ENCODE measurements around the gene CLTC. TPM values are rescaled to one million over a fixed set of nuclear protein-coding genes. Genes with fewer than 3 reads are reported as not detected.

The CLTC gene
- total RNA-seq, 1 experiment from 2014 or later, result 254 TPM

DNA sequence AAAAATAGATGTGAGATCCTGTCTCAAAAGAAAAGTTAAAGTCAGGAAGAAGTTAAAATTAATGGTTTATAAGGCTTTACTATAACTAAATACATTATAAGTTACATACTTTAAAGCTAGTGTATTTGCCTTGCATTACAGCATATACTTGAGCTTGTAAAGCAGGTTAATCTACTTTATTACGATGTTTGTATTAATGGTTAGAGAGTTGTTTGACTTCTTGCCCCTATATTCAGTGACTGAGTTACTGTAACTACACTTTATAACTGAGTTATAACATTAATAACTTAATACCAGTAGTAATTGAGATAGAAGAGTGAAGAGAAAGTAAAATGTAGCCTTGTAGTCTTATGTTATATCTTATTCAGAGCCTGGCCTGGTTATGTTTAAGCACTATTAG, 22.9 kb downstream of the CLTC start:
- Histone ChIP-seq H3K27ac (ENCODE audit: insufficient read length, low read depth, low read length) (no peak overlapping the region), H2AFZ (ENCODE audit: low read length) (no peak overlapping the region), H2BK12ac (ENCODE audit: insufficient read length, low read depth, low read length) (no peak overlapping the region), H4K20me1 (ENCODE audit: control insufficient read depth, insufficient read depth, insufficient read length) (no peaks in the 10 kb centered on the region), H3K4me2 (ENCODE audit: insufficient read depth, insufficient read length, low read length) (no peak overlapping the region), H3K9me3 (ENCODE audit: control insufficient read depth, low read depth, low read length) (no peaks in the 10 kb centered on the region), H3K56ac (ENCODE audit: insufficient read length, low read depth, low read length) (no peak overlapping the region), H4K5ac (ENCODE audit: insufficient read length, low read depth, low read length) (no peak overlapping the region), H3K4me1 (ENCODE audit: insufficient read depth, low read length) (no peaks in the 10 kb centered on the region), H3K27me3 (ENCODE audit: insufficient read depth, low read length) (no peaks in the 10 kb centered on the region), H4K91ac (ENCODE audit: insufficient read length, low read depth, low read length) (no peak overlapping the region), H2BK120ac (ENCODE audit: low read depth, low read length, poor library complexity, severe bottlenecking) (no peak overlapping the region), H3K9ac (ENCODE audit: extremely low read depth, insufficient read length, low read length) (no peak overlapping the region), H3K23ac (ENCODE audit: insufficient read length, low read depth, low read length) (no peak overlapping the region), H3K79me2 (ENCODE audit: insufficient read depth, low read length) (peaks cover 17% of the 10 kb centered on the region; the same call in 1 of the 2 replicates), H3K14ac (ENCODE audit: insufficient read depth, low read length) (no peak overlapping the region), H2BK20ac (ENCODE audit: low read depth, low read length, poor library complexity, severe bottlenecking) (no peak overlapping the region), H2BK15ac (ENCODE audit: low read depth, low read length) (no peak overlapping the region), H3K79me1 (ENCODE audit: insufficient read depth, low read depth, low read length, poor library complexity, severe bottlenecking) (peaks cover 12% of the 10 kb centered on the region), H3K4ac (ENCODE audit: low read depth, low read length) (no peak overlapping the region), H4K8ac (replicated peaks; ENCODE audit: insufficient read length, low read depth, low read length) (no peak overlapping the region), H2AK5ac (ENCODE audit: insufficient read length, low read length) (no peak overlapping the region), H2BK5ac (ENCODE audit: insufficient read length, low read length) (no peak overlapping the region), H3T11ph (ENCODE audit: low read length) (no peak overlapping the region), H3K23me2 (ENCODE audit: insufficient read length, low read depth, low read length, poor library complexity, severe bottlenecking) (no peaks in the 10 kb centered on the region), H3K18ac (ENCODE audit: insufficient read length, low read depth, low read length) (no peak overlapping the region)
- H3K27ac Mint-ChIP-seq, result peak overlapping the region in 1 of 3 experiments; percentile 73; a peak in 4 of 7 replicates
- DNase-seq, result no peak
- no peaks in the 10 kb centered on the region for H3K9me3 Mint-ChIP-seq
- TF ChIP-seq, protein P1, sequence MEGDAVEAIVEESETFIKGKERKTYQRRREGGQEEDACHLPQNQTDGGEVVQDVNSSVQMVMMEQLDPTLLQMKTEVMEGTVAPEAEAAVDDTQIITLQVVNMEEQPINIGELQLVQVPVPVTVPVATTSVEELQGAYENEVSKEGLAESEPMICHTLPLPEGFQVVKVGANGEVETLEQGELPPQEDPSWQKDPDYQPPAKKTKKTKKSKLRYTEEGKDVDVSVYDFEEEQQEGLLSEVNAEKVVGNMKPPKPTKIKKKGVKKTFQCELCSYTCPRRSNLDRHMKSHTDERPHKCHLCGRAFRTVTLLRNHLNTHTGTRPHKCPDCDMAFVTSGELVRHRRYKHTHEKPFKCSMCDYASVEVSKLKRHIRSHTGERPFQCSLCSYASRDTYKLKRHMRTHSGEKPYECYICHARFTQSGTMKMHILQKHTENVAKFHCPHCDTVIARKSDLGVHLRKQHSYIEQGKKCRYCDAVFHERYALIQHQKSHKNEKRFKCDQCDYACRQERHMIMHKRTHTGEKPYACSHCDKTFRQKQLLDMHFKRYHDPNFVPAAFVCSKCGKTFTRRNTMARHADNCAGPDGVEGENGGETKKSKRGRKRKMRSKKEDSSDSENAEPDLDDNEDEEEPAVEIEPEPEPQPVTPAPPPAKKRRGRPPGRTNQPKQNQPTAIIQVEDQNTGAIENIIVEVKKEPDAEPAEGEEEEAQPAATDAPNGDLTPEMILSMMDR (conservative IDR thresholded peaks at IDR 0.05), result no peak
- H3K36me3 Mint-ChIP-seq (ENCODE audit: insufficient read depth in 1 of 3, low read depth in 3 of 3), result peaks cover 9 to 23% (median 21%) of the 10 kb centered on the region in 3 experiments; a peak in 6 of 7 replicates
- no CpG with 5 or more reads among the region's 1 CpG for WGBS (ENCODE audit: extremely low coverage, insufficient read length, low lambda C conversion rate)
- H3K4me3 Mint-ChIP-seq, result no peak overlapping the region
- no peaks in the 10 kb centered on the region for H3K27me3 Mint-ChIP-seq (ENCODE audit: low read depth)
- peaks cover 2 to 4% of the 10 kb centered on the region in 2 experiments; a peak in 2 of 4 replicates for H3K4me1 Mint-ChIP-seq

Measured in H9 (cell line).